ENCODE results near the gene RPL18A.

Gene RPL18A

DNA sequence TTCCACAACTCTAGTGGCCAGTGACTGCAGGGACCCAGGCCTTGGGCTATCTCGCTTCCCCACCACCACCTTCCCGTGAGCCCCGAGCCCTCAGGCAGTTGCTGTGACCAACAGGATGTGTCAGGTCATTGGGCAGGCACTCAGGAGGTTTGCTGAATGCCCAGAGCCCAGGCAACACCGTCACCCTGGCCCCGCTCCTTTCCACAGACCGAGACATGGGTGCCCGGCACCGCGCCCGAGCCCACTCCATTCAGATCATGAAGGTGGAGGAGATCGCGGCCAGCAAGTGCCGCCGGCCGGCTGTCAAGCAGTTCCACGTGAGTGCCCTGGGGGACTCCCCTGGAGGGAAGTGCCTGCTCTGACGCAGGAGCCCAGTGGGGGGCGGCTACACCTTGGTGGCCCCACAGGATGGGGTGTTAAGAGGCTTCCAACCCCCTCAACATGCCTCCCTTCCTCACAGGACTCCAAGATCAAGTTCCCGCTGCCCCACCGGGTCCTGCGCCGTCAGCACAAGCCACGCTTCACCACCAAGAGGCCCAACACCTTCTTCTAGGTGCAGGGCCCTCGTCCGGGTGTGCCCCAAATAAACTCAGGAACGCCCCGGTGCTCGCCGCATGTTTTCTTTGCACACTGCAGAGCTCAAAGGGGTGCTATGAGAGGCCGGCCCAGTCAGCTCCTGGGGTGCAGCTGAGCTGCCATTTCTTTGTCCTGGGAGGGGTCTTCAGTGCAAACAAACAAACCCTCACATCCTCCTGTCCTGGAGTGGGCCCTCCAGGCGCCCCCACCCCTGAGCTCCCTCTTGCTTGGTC, 3.2 kb downstream of the RPL18A start:
- H3K36me3 ChIP-seq (ENCODE audit: control insufficient read depth in 2 of 2, insufficient read depth in 1 of 2, low read length in 2 of 2), result peaks cover 0 to 60% of the 10 kb centered on the region in 2 experiments; a peak in 2 of 3 replicates
- ChIA-PET POLR2A (interaction anchor here (1.6 kb wide), 1 partner anchor 69 kb away, joined by 5 read pairs; the partner anchor contains the start of gene CCDC124), CTCF (interaction anchor here (0.6 to 0.8 kb wide), 2 partner anchors 191 to 528 kb away, joined by 3 read pairs; partner anchors contain the start of gene ANO8)
- H3K4me3 ChIP-seq (ENCODE audit: low read depth, low read length), result no peak overlapping the region
- H3K27ac ChIP-seq (ENCODE audit: extremely low read depth, low read depth, low read length), result no peak overlapping the region
- H3K9me3 ChIP-seq (ENCODE audit: control insufficient read depth, insufficient read depth, low read depth, low read length), result no peaks in the 10 kb centered on the region
- 0 out of 2 replicates have a peak, but pooled peaks cover 3% of the 10 kb centered on the region for H3K4me1 ChIP-seq (ENCODE audit: control insufficient read depth, insufficient read depth, low read length)
- TF ChIP-seq KLF8 (tag by site-specific recombination; IDR thresholded peaks at IDR 0.05), result 0 out of 2 replicates have a peak, but pooled peaks have one; percentile 22
- peak; percentile 57 for TF ChIP-seq ZIC2 (tag by site-specific recombination; IDR thresholded peaks at IDR 0.05)
- TF ChIP-seq ZNF701 (tag by site-specific recombination; IDR thresholded peaks at IDR 0.05), result no peak
- no peak for TF ChIP-seq ZNF792 (tag by site-specific recombination; IDR thresholded peaks at IDR 0.05)
- no peak for TF ChIP-seq ZBTB48 (tag by site-specific recombination; IDR thresholded peaks at IDR 0.05)
- TF ChIP-seq, protein P1, sequence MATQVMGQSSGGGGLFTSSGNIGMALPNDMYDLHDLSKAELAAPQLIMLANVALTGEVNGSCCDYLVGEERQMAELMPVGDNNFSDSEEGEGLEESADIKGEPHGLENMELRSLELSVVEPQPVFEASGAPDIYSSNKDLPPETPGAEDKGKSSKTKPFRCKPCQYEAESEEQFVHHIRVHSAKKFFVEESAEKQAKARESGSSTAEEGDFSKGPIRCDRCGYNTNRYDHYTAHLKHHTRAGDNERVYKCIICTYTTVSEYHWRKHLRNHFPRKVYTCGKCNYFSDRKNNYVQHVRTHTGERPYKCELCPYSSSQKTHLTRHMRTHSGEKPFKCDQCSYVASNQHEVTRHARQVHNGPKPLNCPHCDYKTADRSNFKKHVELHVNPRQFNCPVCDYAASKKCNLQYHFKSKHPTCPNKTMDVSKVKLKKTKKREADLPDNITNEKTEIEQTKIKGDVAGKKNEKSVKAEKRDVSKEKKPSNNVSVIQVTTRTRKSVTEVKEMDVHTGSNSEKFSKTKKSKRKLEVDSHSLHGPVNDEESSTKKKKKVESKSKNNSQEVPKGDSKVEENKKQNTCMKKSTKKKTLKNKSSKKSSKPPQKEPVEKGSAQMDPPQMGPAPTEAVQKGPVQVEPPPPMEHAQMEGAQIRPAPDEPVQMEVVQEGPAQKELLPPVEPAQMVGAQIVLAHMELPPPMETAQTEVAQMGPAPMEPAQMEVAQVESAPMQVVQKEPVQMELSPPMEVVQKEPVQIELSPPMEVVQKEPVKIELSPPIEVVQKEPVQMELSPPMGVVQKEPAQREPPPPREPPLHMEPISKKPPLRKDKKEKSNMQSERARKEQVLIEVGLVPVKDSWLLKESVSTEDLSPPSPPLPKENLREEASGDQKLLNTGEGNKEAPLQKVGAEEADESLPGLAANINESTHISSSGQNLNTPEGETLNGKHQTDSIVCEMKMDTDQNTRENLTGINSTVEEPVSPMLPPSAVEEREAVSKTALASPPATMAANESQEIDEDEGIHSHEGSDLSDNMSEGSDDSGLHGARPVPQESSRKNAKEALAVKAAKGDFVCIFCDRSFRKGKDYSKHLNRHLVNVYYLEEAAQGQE (tag by site-specific recombination; IDR thresholded peaks at IDR 0.05), result no peak
- no peak for TF ChIP-seq ZNF16 (tag by site-specific recombination; IDR thresholded peaks at IDR 0.05; ENCODE audit: low read depth)
- no peak for TF ChIP-seq ZNF202 (tag by site-specific recombination; IDR thresholded peaks at IDR 0.05; ENCODE audit: borderline replicate concordance)
- TF ChIP-seq ZNF837 (tag by site-specific recombination; IDR thresholded peaks at IDR 0.05), result no peak
- TF ChIP-seq, protein P2, sequence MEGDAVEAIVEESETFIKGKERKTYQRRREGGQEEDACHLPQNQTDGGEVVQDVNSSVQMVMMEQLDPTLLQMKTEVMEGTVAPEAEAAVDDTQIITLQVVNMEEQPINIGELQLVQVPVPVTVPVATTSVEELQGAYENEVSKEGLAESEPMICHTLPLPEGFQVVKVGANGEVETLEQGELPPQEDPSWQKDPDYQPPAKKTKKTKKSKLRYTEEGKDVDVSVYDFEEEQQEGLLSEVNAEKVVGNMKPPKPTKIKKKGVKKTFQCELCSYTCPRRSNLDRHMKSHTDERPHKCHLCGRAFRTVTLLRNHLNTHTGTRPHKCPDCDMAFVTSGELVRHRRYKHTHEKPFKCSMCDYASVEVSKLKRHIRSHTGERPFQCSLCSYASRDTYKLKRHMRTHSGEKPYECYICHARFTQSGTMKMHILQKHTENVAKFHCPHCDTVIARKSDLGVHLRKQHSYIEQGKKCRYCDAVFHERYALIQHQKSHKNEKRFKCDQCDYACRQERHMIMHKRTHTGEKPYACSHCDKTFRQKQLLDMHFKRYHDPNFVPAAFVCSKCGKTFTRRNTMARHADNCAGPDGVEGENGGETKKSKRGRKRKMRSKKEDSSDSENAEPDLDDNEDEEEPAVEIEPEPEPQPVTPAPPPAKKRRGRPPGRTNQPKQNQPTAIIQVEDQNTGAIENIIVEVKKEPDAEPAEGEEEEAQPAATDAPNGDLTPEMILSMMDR (tag by site-specific recombination; IDR thresholded peaks at IDR 0.05), result no peak
- TF ChIP-seq ZNF24 (tag by site-specific recombination; IDR thresholded peaks at IDR 0.05), result no peak
- TF ChIP-seq WT1 (tag by site-specific recombination; IDR thresholded peaks at IDR 0.05), result peak; percentile 58
- TF ChIP-seq, protein P3, sequence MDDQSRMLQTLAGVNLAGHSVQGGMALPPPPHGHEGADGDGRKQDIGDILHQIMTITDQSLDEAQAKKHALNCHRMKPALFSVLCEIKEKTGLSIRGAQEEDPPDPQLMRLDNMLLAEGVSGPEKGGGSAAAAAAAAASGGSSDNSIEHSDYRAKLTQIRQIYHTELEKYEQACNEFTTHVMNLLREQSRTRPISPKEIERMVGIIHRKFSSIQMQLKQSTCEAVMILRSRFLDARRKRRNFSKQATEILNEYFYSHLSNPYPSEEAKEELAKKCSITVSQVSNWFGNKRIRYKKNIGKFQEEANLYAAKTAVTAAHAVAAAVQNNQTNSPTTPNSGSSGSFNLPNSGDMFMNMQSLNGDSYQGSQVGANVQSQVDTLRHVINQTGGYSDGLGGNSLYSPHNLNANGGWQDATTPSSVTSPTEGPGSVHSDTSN (CRISPR knock-in tag; IDR thresholded peaks at IDR 0.05), result no peak
- TF ChIP-seq, protein P4, sequence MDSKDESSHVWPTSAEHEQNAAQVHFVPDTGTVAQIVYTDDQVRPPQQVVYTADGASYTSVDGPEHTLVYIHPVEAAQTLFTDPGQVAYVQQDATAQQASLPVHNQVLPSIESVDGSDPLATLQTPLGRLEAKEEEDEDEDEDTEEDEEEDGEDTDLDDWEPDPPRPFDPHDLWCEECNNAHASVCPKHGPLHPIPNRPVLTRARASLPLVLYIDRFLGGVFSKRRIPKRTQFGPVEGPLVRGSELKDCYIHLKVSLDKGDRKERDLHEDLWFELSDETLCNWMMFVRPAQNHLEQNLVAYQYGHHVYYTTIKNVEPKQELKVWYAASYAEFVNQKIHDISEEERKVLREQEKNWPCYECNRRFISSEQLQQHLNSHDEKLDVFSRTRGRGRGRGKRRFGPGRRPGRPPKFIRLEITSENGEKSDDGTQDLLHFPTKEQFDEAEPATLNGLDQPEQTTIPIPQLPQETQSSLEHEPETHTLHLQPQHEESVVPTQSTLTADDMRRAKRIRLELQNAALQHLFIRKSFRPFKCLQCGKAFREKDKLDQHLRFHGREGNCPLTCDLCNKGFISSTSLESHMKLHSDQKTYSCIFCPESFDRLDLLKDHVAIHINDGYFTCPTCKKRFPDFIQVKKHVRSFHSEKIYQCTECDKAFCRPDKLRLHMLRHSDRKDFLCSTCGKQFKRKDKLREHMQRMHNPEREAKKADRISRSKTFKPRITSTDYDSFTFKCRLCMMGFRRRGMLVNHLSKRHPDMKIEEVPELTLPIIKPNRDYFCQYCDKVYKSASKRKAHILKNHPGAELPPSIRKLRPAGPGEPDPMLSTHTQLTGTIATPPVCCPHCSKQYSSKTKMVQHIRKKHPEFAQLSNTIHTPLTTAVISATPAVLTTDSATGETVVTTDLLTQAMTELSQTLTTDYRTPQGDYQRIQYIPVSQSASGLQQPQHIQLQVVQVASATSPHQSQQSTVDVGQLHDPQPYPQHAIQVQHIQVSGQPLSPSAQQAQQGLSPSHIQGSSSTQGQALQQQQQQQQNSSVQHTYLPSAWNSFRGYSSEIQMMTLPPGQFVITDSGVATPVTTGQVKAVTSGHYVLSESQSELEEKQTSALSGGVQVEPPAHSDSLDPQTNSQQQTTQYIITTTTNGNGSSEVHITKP (tag by site-specific recombination; IDR thresholded peaks at IDR 0.05), result no peak
- no peak for TF ChIP-seq ZNF596 (tag by site-specific recombination; IDR thresholded peaks at IDR 0.05)
- no peak for TF ChIP-seq ZNF768 (tag by site-specific recombination; IDR thresholded peaks at IDR 0.05)
- TF ChIP-seq SALL2 (tag by site-specific recombination; IDR thresholded peaks at IDR 0.05; ENCODE audit: borderline replicate concordance), result no peak
- TF ChIP-seq GLI2 (tag by site-specific recombination; IDR thresholded peaks at IDR 0.05; ENCODE audit: borderline replicate concordance, low read depth), result no peak
- no peak for TF ChIP-seq SETDB1 (IDR thresholded peaks at IDR 0.05; ENCODE audit: insufficient read length, low read length)
- TF ChIP-seq, protein P5, sequence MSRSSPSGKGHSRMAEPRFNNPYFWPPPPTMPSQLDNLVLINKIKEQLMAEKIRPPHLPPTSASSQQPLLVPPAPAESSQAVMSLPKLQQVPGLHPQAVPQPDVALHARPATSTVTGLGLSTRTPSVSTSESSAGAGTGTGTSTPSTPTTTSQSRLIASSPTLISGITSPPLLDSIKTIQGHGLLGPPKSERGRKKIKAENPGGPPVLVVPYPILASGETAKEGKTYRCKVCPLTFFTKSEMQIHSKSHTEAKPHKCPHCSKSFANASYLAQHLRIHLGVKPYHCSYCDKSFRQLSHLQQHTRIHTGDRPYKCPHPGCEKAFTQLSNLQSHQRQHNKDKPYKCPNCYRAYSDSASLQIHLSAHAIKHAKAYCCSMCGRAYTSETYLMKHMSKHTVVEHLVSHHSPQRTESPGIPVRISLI (tag by site-specific recombination; IDR thresholded peaks at IDR 0.05), result no peak
- TF ChIP-seq ZNF747 (tag by site-specific recombination; IDR thresholded peaks at IDR 0.05), result no peak
- TF ChIP-seq ZBTB20 (tag by site-specific recombination; IDR thresholded peaks at IDR 0.05), result no peak
- TF ChIP-seq, protein P6, sequence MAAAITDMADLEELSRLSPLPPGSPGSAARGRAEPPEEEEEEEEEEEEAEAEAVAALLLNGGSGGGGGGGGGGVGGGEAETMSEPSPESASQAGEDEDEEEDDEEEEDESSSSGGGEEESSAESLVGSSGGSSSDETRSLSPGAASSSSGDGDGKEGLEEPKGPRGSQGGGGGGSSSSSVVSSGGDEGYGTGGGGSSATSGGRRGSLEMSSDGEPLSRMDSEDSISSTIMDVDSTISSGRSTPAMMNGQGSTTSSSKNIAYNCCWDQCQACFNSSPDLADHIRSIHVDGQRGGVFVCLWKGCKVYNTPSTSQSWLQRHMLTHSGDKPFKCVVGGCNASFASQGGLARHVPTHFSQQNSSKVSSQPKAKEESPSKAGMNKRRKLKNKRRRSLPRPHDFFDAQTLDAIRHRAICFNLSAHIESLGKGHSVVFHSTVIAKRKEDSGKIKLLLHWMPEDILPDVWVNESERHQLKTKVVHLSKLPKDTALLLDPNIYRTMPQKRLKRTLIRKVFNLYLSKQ (tag by site-specific recombination; IDR thresholded peaks at IDR 0.05; ENCODE audit: borderline replicate concordance), result no peak
- TF ChIP-seq ZNF555 (tag by site-specific recombination; conservative IDR thresholded peaks at IDR 0.05), result no peak

All from HEK293 (cell line).